Stimulated activated CD4-positive, alpha-beta T cell treated with anti-CD3 and anti-CD28 coated beads, Interleukin-4, amount 100 ng/mL, for 1 hour (primary cell): ENCODE measurements around the gene WWC1.
"Not testable (repeated sequence)": the region's sequence is repeated elsewhere in the genome, so short reads cannot be mapped to it uniquely, and the experiment has no call there.

Source experiments
- DNase-seq: peaks from one replicate; pipeline ENCODE4 v3.0.0-alpha.2; 2020

Gene WWC1

GRCh38 chr5:168310541-168310940 is 19.1 kb downstream of the WWC1 start:
- not testable (repeated sequence) for DNase-seq

- DNase-seq: no peak
These were observed 19.7 kb downstream of the WWC1 start for GRCh38 chr5:168311061-168311566.

- no peak for DNase-seq
These were observed 21.3 kb downstream of the WWC1 start for GRCh38 chr5:168312606-168313295.

GRCh38 chr5:168313596-168314204 is 22.3 kb downstream of the WWC1 start:
- no peak for DNase-seq

- DNase-seq: no peak
These were observed 23.4 kb downstream of the WWC1 start for GRCh38 chr5:168314735-168315411.

- no peak for DNase-seq
These were observed 24.1 kb downstream of the WWC1 start for GRCh38 chr5:168315416-168316138.

- DNase-seq: no peak
These were observed 24.7 kb downstream of the WWC1 start for GRCh38 chr5:168316139-168316578.

GRCh38 chr5:168317096-168317520 is 25.7 kb downstream of the WWC1 start:
- no peak for DNase-seq

- no peak for DNase-seq
These were observed 26.2 kb downstream of the WWC1 start for GRCh38 chr5:168317521-168318147.

GRCh38 chr5:168318240-168318639 is 26.8 kb downstream of the WWC1 start:
- no peak for DNase-seq

- no peak for DNase-seq
These were observed 28.3 kb downstream of the WWC1 start for GRCh38 chr5:168319774-168320173.

- no peak for DNase-seq
These were observed 29.4 kb downstream of the WWC1 start for GRCh38 chr5:168320805-168321204.

GRCh38 chr5:168324859-168325630 is 33.6 kb downstream of the WWC1 start:
- no peak for DNase-seq

- DNase-seq: no peak
These were observed 35.6 kb downstream of the WWC1 start for GRCh38 chr5:168327019-168327421.

GRCh38 chr5:168327451-168327850 is 36.0 kb downstream of the WWC1 start:
- no peak for DNase-seq

- DNase-seq: no peak
These were observed 36.5 kb downstream of the WWC1 start for GRCh38 chr5:168327994-168328393.

GRCh38 chr5:168328814-168329213 is 37.4 kb downstream of the WWC1 start:
- DNase-seq: no peak

GRCh38 chr5:168329302-168329701 is 37.9 kb downstream of the WWC1 start:
- no peak for DNase-seq

- no peak for DNase-seq
These were observed 40.6 kb downstream of the WWC1 start for GRCh38 chr5:168332042-168332441.

- DNase-seq: no peak
These were observed 42.8 kb downstream of the WWC1 start for GRCh38 chr5:168334280-168334679.

- DNase-seq: no peak
These were observed 43.2 kb downstream of the WWC1 start for GRCh38 chr5:168334695-168335094.

- DNase-seq: no peak
These were observed 45.9 kb downstream of the WWC1 start for GRCh38 chr5:168337361-168337760.
